Dendritic cell treated with granulocyte-macrophage colony-stimulating factor and Interleukin-4, amounts not matched to agents 40 ng/mL and 50 ng/mL, for 4 days (primary cell): ENCODE data around the gene MTURN.
A peak's percentile ranks its signal among the peaks of the same experiment; 100 is the strongest.
"Not testable (repeated sequence)": the region's sequence is repeated elsewhere in the genome, so short reads cannot be mapped to it uniquely, and the experiment has no call there.

Experiments
- H3K27ac Mint-ChIP-seq: one replicate; pipeline ENCODE4 v1.8.0; 2022; ENCODE audit warnings: mild to moderate bottlenecking, mixed read lengths
- H3K27me3 Mint-ChIP-seq: one replicate; pipeline ENCODE4 v1.8.0; 2022; ENCODE audit warnings: mild to moderate bottlenecking, mixed read lengths
- H3K36me3 Mint-ChIP-seq: one replicate; pipeline ENCODE4 v1.8.0; 2022; ENCODE audit warnings: low read depth, mixed read lengths
- H3K4me1 Mint-ChIP-seq: one replicate; pipeline ENCODE4 v1.8.0; 2022; ENCODE audit warnings: low read depth, mixed read lengths
- H3K4me3 Mint-ChIP-seq: one replicate; pipeline ENCODE4 v1.8.0; 2022; ENCODE audit warnings: mild to moderate bottlenecking, moderate library complexity, mixed read lengths
- H3K9me3 Mint-ChIP-seq: one replicate; pipeline ENCODE4 v1.8.0; 2022; ENCODE audit warnings: mixed read lengths
- intact Hi-C: fragments of 100-400 bp; cut with micrococcal nuclease; formaldehyde crosslinking; loops from one replicate; pipeline ENCODE4 v1.15.0; 2022

The MTURN gene

GRCh38 chr7:30134611-30135300 is at the start of gene MTURN:
Gene MTURN, plus strand, starts transcription at chr7:30134986. Its CDS starts 151 bp downstream, at chr7:30135137.
- H3K27ac Mint-ChIP-seq: peak within 1 kb of the TSS; percentile 77
- peaks cover 6% of the 10 kb centered on the region for H3K36me3 Mint-ChIP-seq
- no peaks in the 10 kb centered on the region for H3K9me3 Mint-ChIP-seq
- intact Hi-C loops: no loop called here
- H3K4me3 Mint-ChIP-seq: peak within 1 kb of the TSS; percentile 96
- H3K4me1 Mint-ChIP-seq: peaks cover 11% of the 10 kb centered on the region
- peaks cover 26% of the 10 kb centered on the region for H3K27me3 Mint-ChIP-seq

GRCh38 chr7:30086529-30086928 is 48.3 kb upstream of the MTURN start:
- Mint-ChIP-seq H3K36me3 (no peaks in the 10 kb centered on the region), H3K27me3 (no peaks in the 10 kb centered on the region), H3K4me1 (peaks cover 22% of the 10 kb centered on the region), H3K27ac (no peak overlapping the region), H3K9me3 (no peaks in the 10 kb centered on the region), H3K4me3 (no peak overlapping the region)
- intact Hi-C loops: no loop called here

GRCh38 chr7:30087371-30087770 is 47.4 kb upstream of the MTURN start:
- Mint-ChIP-seq H3K27ac (no peak overlapping the region), H3K9me3 (no peaks in the 10 kb centered on the region), H3K4me1 (peaks cover 22% of the 10 kb centered on the region), H3K4me3 (no peak overlapping the region), H3K27me3 (no peaks in the 10 kb centered on the region), H3K36me3 (no peaks in the 10 kb centered on the region)
- intact Hi-C loops: no loop called here

DNA sequence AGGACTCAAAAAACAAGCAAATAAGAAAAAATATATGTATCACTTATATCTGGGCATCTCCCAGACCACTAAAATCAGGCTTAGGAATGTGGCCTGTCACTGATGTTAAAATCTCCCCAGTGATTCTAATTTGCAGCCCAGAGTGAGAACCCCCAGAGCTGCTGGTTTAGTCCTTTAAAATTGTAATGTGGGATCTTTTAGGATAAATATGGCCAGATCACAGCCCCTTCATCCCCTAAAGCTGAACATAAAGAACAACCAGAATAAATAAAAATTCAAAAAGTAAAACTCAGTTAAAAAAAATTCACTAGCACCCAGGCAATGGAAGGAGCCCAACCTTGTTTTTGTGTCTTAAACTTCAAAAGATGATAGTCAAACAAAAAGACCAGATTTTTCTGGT is 46.4 kb upstream of the MTURN start:
- Mint-ChIP-seq H3K36me3 (no peaks in the 10 kb centered on the region), H3K9me3 (no peaks in the 10 kb centered on the region), H3K27me3 (no peaks in the 10 kb centered on the region), H3K27ac (no peak overlapping the region), H3K4me1 (peaks cover 22% of the 10 kb centered on the region), H3K4me3 (no peak overlapping the region)
- intact Hi-C loops: no loop called here

- Mint-ChIP-seq H3K4me3 (no peak overlapping the region), H3K4me1 (peaks cover 22% of the 10 kb centered on the region), H3K36me3 (no peaks in the 10 kb centered on the region), H3K27ac (no peak overlapping the region), H3K27me3 (no peaks in the 10 kb centered on the region), H3K9me3 (no peaks in the 10 kb centered on the region)
- intact Hi-C loops: no loop called here
These were observed 44.7 kb upstream of the MTURN start for GRCh38 chr7:30090111-30090510.

- Mint-ChIP-seq H3K27ac (no peak overlapping the region), H3K27me3 (no peaks in the 10 kb centered on the region), H3K9me3 (no peaks in the 10 kb centered on the region), H3K4me1 (peaks cover 11% of the 10 kb centered on the region), H3K4me3 (no peak overlapping the region), H3K36me3 (no peaks in the 10 kb centered on the region)
- intact Hi-C loops: no loop called here
These were observed 43.3 kb upstream of the MTURN start for GRCh38 chr7:30091491-30091912.

DNA sequence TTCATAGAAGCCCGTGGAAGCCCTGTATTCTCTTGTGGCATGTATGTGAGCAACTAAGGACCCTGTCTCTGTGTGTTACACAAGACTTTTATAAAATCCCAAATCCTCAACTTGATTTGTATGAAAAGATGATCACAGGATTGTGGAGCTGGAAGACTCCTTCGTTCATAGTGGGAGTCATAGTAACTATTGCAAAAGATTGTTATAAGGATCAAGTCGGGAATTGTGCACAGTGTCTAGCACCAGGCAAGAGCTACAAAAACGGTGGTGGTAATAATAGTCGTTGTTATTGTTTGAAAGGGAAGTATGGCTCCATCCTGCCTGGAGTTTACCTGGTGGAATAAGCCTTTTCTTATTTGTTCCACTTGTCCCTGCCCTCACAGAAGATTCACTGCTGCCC is 42.8 kb upstream of the MTURN start:
- H3K27me3 Mint-ChIP-seq: no peaks in the 10 kb centered on the region
- peaks cover 9% of the 10 kb centered on the region for H3K4me1 Mint-ChIP-seq
- H3K4me3 Mint-ChIP-seq: no peak overlapping the region
- no peaks in the 10 kb centered on the region for H3K36me3 Mint-ChIP-seq
- H3K27ac Mint-ChIP-seq: no peak overlapping the region
- intact Hi-C loops: no loop called here
- peaks cover 3% of the 10 kb centered on the region for H3K9me3 Mint-ChIP-seq

- Mint-ChIP-seq H3K9me3 (peaks cover 12% of the 10 kb centered on the region), H3K36me3 (no peaks in the 10 kb centered on the region), H3K4me3 (no peak overlapping the region), H3K27ac (no peak overlapping the region), H3K4me1 (no peaks in the 10 kb centered on the region), H3K27me3 (no peaks in the 10 kb centered on the region)
- intact Hi-C loops: no loop called here
These were observed 41.3 kb upstream of the MTURN start for GRCh38 chr7:30093420-30093952.

DNA sequence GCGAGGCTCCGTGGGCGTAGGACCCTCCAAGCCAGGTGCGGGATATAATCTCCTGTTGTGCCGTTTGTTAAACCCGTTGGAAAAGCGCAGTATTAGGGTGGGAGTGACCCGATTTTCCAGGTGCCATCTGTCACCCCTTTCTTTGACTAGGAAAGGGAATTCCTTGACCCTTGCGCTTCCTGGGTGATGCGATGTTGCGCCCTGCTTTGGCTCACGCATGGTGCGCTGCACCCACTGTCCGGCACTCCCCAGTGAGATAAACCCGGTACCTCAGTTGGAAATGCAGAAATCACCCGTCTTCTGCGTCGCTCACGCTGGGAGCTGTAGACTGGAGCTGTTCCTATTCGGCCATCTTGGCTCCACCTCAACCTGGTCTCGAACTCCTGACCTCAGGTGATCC is 36.2 kb upstream of the MTURN start:
- intact Hi-C loops: not testable (repeated sequence)

GRCh38 chr7:30102281-30102680 is 32.5 kb upstream of the MTURN start:
- intact Hi-C loops: no loop called here
- Mint-ChIP-seq H3K27ac (no peak overlapping the region), H3K4me3 (no peak overlapping the region), H3K9me3 (peaks cover 6% of the 10 kb centered on the region), H3K36me3 (no peaks in the 10 kb centered on the region), H3K27me3 (no peaks in the 10 kb centered on the region), H3K4me1 (peaks cover 6% of the 10 kb centered on the region)

More for the DNA sequence above, 36.2 kb upstream of the MTURN start:
- H3K9me3 Mint-ChIP-seq: peaks cover 12% of the 10 kb centered on the region
- H3K4me3 Mint-ChIP-seq, H3K36me3 Mint-ChIP-seq, H3K27me3 Mint-ChIP-seq, H3K4me1 Mint-ChIP-seq, H3K27ac Mint-ChIP-seq: not testable (repeated sequence)

- Mint-ChIP-seq H3K27me3 (no peaks in the 10 kb centered on the region), H3K9me3 (no peaks in the 10 kb centered on the region), H3K4me3 (no peak overlapping the region), H3K27ac (no peak overlapping the region), H3K4me1 (peaks cover 6% of the 10 kb centered on the region), H3K36me3 (no peaks in the 10 kb centered on the region)
- intact Hi-C loops: no loop called here
These were observed 30.6 kb upstream of the MTURN start for GRCh38 chr7:30104157-30104556.

GRCh38 chr7:30112103-30112713 is 22.6 kb upstream of the MTURN start:
- Mint-ChIP-seq H3K4me3 (no peak overlapping the region), H3K36me3 (no peaks in the 10 kb centered on the region), H3K9me3 (peaks cover 35% of the 10 kb centered on the region), H3K4me1 (peaks cover 16% of the 10 kb centered on the region), H3K27ac (no peak overlapping the region), H3K27me3 (no peaks in the 10 kb centered on the region)
- intact Hi-C loops: no loop called here

GRCh38 chr7:30113144-30113543 is 21.6 kb upstream of the MTURN start:
- no peaks in the 10 kb centered on the region for H3K27me3 Mint-ChIP-seq
- H3K4me3 Mint-ChIP-seq: no peak overlapping the region
- intact Hi-C loops: no loop called here
- no peak overlapping the region for H3K27ac Mint-ChIP-seq
- H3K36me3 Mint-ChIP-seq: no peaks in the 10 kb centered on the region
- H3K9me3 Mint-ChIP-seq: peaks cover 35% of the 10 kb centered on the region
- peaks cover 16% of the 10 kb centered on the region for H3K4me1 Mint-ChIP-seq

GRCh38 chr7:30114536-30115238 is 20.1 kb upstream of the MTURN start:
- H3K27me3 Mint-ChIP-seq: no peaks in the 10 kb centered on the region
- no peak overlapping the region for H3K4me3 Mint-ChIP-seq
- H3K4me1 Mint-ChIP-seq: peaks cover 16% of the 10 kb centered on the region
- H3K9me3 Mint-ChIP-seq: peaks cover 35% of the 10 kb centered on the region
- no peak overlapping the region for H3K27ac Mint-ChIP-seq
- intact Hi-C loops: no loop called here
- H3K36me3 Mint-ChIP-seq: no peaks in the 10 kb centered on the region
